HL-60 (cell line): ENCODE results near the gene CIP2A.

Experiments used
- DNase-seq, 2 experiments: peaks; one replicate each; pipeline ENCODE4 v3.0.0-alpha.2; 2010 to 2020; ENCODE audit warnings: low read depth in 1 of 2, low spot score in 1 of 2
- H3K27ac ChIP-seq: fragments of 250-450 bp; sonication (Bioruptor Pico); replicated peaks from 2 replicates; pipeline ENCODE4 v1.5.1; 2020; ENCODE audit warnings: mild to moderate bottlenecking, moderate library complexity
- H3K27me3 ChIP-seq: fragments of 250-450 bp; sonication (Bioruptor Pico); 2 replicates; pipeline ENCODE4 v1.5.1; 2021; ENCODE audit warnings: mild to moderate bottlenecking, moderate library complexity; ENCODE audit not compliant: insufficient read depth, poor library complexity, severe bottlenecking
- H3K4me3 ChIP-seq: replicated peaks from 2 replicates; pipeline ENCODE4 v1.5.1; 2011; ENCODE audit warnings: mild to moderate bottlenecking, control low read depth, low read length; ENCODE audit not compliant: insufficient read depth
- GABPA ChIP-seq: IDR thresholded peaks from 2 replicates; pipeline ENCODE4 v1.6.1; 2012; ENCODE audit warnings: low read depth
- POLR2AphosphoS5 ChIP-seq: IDR thresholded peaks from 2 replicates; pipeline ENCODE4 v1.6.1; 2012; ENCODE audit warnings: low read depth
- SPI1 ChIP-seq: IDR thresholded peaks from 2 replicates; pipeline ENCODE4 v1.6.1; 2012; ENCODE audit warnings: low read depth, mild to moderate bottlenecking, borderline replicate concordance
- TF ChIP-seq, protein P1 (sequence below): IDR thresholded peaks from one replicate; pipeline ENCODE4 v1.5.1; 2011; ENCODE audit warnings: low read length, control low read depth, inconsistent platforms; ENCODE audit not compliant: insufficient read depth
- TF ChIP-seq, protein P2 (sequence below): IDR thresholded peaks from 2 replicates; pipeline ENCODE4 v1.6.1; 2012; ENCODE audit warnings: low read depth; ENCODE audit not compliant: insufficient replicate concordance

CIP2A gene

DNA sequence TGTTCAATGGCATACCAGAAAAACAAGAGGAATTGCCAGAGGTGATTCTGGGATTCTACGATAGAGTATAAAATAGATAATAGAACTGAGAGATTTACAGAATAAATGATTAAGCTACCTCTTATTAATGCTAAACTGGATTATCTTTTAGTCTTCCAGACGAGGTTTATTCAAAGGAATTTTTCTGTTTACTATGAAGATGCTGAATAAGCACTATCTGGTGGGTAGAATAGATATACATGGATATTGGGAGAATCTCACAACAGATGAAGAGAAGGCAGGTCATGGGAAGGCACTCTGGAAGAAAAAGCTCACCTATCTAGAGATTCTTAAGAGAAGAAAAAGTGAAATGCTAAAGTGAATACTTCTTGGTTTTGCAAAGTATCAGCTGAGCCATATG lies 11.2 kb downstream of the CIP2A start:
- no peak for DNase-seq
- H3K27ac ChIP-seq: no peak overlapping the region
- no peaks in the 10 kb centered on the region for H3K27me3 ChIP-seq
- TF ChIP-seq POLR2AphosphoS5: no peak
- TF ChIP-seq, protein P1, sequence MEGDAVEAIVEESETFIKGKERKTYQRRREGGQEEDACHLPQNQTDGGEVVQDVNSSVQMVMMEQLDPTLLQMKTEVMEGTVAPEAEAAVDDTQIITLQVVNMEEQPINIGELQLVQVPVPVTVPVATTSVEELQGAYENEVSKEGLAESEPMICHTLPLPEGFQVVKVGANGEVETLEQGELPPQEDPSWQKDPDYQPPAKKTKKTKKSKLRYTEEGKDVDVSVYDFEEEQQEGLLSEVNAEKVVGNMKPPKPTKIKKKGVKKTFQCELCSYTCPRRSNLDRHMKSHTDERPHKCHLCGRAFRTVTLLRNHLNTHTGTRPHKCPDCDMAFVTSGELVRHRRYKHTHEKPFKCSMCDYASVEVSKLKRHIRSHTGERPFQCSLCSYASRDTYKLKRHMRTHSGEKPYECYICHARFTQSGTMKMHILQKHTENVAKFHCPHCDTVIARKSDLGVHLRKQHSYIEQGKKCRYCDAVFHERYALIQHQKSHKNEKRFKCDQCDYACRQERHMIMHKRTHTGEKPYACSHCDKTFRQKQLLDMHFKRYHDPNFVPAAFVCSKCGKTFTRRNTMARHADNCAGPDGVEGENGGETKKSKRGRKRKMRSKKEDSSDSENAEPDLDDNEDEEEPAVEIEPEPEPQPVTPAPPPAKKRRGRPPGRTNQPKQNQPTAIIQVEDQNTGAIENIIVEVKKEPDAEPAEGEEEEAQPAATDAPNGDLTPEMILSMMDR: no peak
- TF ChIP-seq SPI1: no peak
- TF ChIP-seq, protein P2, sequence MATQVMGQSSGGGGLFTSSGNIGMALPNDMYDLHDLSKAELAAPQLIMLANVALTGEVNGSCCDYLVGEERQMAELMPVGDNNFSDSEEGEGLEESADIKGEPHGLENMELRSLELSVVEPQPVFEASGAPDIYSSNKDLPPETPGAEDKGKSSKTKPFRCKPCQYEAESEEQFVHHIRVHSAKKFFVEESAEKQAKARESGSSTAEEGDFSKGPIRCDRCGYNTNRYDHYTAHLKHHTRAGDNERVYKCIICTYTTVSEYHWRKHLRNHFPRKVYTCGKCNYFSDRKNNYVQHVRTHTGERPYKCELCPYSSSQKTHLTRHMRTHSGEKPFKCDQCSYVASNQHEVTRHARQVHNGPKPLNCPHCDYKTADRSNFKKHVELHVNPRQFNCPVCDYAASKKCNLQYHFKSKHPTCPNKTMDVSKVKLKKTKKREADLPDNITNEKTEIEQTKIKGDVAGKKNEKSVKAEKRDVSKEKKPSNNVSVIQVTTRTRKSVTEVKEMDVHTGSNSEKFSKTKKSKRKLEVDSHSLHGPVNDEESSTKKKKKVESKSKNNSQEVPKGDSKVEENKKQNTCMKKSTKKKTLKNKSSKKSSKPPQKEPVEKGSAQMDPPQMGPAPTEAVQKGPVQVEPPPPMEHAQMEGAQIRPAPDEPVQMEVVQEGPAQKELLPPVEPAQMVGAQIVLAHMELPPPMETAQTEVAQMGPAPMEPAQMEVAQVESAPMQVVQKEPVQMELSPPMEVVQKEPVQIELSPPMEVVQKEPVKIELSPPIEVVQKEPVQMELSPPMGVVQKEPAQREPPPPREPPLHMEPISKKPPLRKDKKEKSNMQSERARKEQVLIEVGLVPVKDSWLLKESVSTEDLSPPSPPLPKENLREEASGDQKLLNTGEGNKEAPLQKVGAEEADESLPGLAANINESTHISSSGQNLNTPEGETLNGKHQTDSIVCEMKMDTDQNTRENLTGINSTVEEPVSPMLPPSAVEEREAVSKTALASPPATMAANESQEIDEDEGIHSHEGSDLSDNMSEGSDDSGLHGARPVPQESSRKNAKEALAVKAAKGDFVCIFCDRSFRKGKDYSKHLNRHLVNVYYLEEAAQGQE: no peak
- no peak for TF ChIP-seq GABPA
- H3K4me3 ChIP-seq: no peak overlapping the region

- no peak overlapping the region for H3K27ac ChIP-seq
- TF ChIP-seq, protein P2: no peak
- TF ChIP-seq, protein P1: no peak
- TF ChIP-seq SPI1 (no peak), POLR2AphosphoS5 (no peak), GABPA (no peak)
- no peak overlapping the region for H3K4me3 ChIP-seq
- H3K27me3 ChIP-seq: no peaks in the 10 kb centered on the region
- DNase-seq: no peak
These were observed 19.9 kb downstream of the CIP2A start for GRCh38 chr3:108569336-108569735.

DNA sequence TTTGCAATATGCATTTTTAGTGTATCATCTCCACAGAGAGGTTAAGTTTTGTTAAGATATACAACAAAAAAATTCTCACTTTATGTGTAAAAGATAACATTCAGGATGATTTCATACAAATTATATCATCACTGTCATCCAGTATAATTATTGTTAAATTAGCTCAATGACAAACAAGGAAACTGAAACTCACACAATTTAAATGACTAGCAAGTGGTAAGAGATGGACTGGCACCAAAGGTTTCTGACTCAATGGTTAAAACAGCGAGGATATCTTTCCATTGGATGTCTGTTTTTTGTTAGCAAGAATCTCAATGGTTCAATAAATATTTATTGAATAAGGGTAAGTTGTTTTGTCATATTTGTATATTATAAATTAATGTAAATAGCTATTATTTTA lies 22.6 kb downstream of the CIP2A start:
- H3K27me3 ChIP-seq: no peaks in the 10 kb centered on the region
- no peak for DNase-seq
- TF ChIP-seq, protein P1: no peak
- TF ChIP-seq GABPA (no peak), POLR2AphosphoS5 (no peak), SPI1 (no peak)
- TF ChIP-seq, protein P2: no peak
- H3K27ac ChIP-seq: no peak overlapping the region
- H3K4me3 ChIP-seq: no peak overlapping the region
